ENCODE measurements around the gene DGKB. TPM values are rescaled to one million over a fixed set of nuclear protein-coding genes. Genes with fewer than 3 reads are reported as not detected.

DGKB gene
- total RNA-seq, 1 donor = not detected

GRCh38 chr7:14821757-14822480 lies 80.6 kb downstream of the DGKB start:
- H3K27me3 ChIP-seq (ENCODE audit: insufficient read depth, low read length) = no peaks in the 10 kb centered on the region
- H3K4me3 ChIP-seq (ENCODE audit: low read length) = no peak overlapping the region
- H3K9me3 ChIP-seq (ENCODE audit: low read depth, low read length) = no peaks in the 10 kb centered on the region
- no peaks in the 10 kb centered on the region for H3K4me1 ChIP-seq (ENCODE audit: insufficient read depth, low read length)

GRCh38 chr7:14818871-14819270 lies 83.7 kb downstream of the DGKB start:
- Histone ChIP-seq H3K4me3 (ENCODE audit: low read length) (no peak overlapping the region), H3K9me3 (ENCODE audit: low read depth, low read length) (no peaks in the 10 kb centered on the region), H3K4me1 (ENCODE audit: insufficient read depth, low read length) (no peaks in the 10 kb centered on the region), H3K27me3 (ENCODE audit: insufficient read depth, low read length) (no peaks in the 10 kb centered on the region)

DNA sequence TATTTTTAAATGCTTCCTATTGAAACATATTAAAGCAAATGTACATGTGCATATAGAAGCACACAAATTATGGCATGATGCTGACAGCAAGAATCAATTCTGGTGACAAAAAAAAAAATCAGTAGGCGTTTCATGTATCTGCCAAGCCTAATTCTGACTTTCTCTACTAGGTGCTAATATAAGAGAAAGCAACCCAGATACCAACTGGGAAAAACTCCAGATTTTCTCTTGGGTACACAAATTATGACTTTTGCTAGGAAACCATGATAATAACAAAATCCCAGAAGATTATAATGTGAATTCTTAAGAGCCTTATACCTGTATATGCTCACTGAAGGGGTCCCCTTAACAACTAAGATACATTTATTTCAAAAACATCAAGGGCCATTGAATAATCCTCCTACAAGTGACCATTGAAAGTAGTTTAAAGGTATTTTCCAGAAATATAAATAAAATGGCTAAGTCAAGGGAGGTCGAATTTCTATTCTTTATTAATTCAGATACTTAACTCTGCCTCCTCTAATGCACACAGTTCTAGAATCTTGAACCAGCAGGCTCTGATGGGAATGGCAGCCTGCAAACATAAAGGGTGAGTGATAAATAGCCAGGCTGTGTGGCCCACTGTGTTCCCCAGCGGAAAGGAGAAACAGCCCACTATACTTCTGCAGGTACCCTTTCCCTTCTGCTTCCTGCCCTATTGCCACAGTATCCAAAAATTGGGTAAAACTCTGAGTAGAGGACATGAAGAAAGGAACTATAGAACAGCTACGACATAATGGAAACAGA lies 84.5 kb downstream of the DGKB start:
- no peaks in the 10 kb centered on the region for H3K27me3 ChIP-seq (ENCODE audit: insufficient read depth, low read length)
- H3K9me3 ChIP-seq (ENCODE audit: low read depth, low read length) = no peaks in the 10 kb centered on the region
- no peaks in the 10 kb centered on the region for H3K4me1 ChIP-seq (ENCODE audit: insufficient read depth, low read length)
- no peak overlapping the region for H3K4me3 ChIP-seq (ENCODE audit: low read length)

- Histone ChIP-seq H3K27me3 (ENCODE audit: insufficient read depth, low read length) (no peaks in the 10 kb centered on the region), H3K4me3 (ENCODE audit: low read length) (no peak overlapping the region), H3K9me3 (ENCODE audit: low read depth, low read length) (no peaks in the 10 kb centered on the region), H3K4me1 (ENCODE audit: insufficient read depth, low read length) (no peaks in the 10 kb centered on the region)
Measured at GRCh38 chr7:14807507-14807906, 95.0 kb downstream of the DGKB start.

GRCh38 chr7:14806891-14807290 lies 95.7 kb downstream of the DGKB start:
- H3K4me1 ChIP-seq (ENCODE audit: insufficient read depth, low read length) = no peaks in the 10 kb centered on the region
- no peaks in the 10 kb centered on the region for H3K27me3 ChIP-seq (ENCODE audit: insufficient read depth, low read length)
- no peaks in the 10 kb centered on the region for H3K9me3 ChIP-seq (ENCODE audit: low read depth, low read length)
- H3K4me3 ChIP-seq (ENCODE audit: low read length) = no peak overlapping the region

DNA sequence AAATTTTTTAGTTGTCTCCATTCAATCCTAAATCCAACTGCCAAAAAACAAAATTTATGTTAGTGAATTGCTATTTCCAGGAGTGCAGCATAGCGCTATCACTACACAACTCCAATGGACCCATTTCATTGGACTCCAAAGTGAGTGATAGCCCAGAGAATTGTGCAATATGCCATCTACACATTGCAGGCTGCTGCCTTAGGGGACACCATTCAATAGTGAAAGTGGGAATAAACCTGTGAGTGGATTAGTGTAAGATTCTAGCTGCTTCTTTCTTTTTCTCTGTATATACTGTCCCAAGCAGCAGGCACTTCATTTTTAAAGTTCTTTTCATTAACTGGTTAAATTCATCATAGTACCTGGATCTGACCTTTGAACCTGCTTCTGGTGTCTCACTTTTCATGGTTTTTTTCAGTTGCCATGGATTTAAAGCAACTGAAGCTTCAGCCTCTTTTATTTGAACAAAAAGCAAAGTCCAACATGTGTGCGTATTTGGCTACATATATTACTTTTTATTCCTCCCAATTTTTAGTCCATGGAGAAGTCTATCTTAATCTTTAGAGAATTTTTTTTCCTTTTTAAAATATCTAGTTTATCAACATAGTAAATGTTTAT lies 97.3 kb downstream of the DGKB start:
- H3K4me1 ChIP-seq (ENCODE audit: insufficient read depth, low read length) = no peaks in the 10 kb centered on the region
- H3K4me3 ChIP-seq (ENCODE audit: low read length) = no peak overlapping the region
- H3K9me3 ChIP-seq (ENCODE audit: low read depth, low read length) = no peaks in the 10 kb centered on the region
- H3K27me3 ChIP-seq (ENCODE audit: insufficient read depth, low read length) = no peaks in the 10 kb centered on the region

DNA sequence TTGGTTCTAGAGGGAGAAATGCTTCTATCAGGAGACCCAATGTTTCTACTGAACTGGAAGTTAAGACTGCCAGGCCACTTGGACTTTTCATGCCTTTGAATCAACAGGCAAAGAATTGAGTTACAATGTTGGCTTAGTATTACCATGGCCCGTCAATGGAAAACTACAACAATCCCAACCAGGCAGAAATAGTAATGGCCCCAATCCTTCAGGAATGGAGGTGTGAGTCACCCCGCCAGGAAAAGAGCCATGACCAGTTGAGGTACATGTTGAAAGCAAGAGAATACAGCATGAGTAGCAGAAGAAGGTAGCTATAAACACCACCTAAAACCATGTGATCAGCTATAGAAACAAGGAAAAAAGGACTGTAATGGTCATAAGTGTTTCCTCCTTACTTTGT lies 101.9 kb downstream of the DGKB start:
- H3K4me1 ChIP-seq (ENCODE audit: insufficient read depth, low read length) = no peaks in the 10 kb centered on the region
- no peak overlapping the region for H3K4me3 ChIP-seq (ENCODE audit: low read length)
- no peaks in the 10 kb centered on the region for H3K27me3 ChIP-seq (ENCODE audit: insufficient read depth, low read length)
- H3K9me3 ChIP-seq (ENCODE audit: low read depth, low read length) = no peaks in the 10 kb centered on the region

DNA sequence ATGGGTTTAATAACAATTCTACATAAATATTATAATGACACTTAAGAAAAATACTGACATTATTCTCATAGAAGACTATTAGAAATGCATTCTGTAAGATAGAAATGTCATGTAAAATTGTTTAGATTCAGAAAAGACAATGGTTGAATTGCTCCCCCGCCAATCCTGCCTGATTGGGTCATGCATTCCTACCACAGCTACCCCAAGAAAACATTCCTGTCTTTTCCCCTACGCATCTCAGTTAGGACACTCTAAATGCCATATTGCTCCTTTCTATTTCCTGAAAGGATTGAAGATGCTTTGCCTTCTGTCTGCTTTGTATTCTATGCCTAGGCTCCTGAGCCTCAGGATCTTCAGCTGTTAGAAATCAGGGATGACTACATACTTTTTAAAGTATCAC lies 109.4 kb downstream of the DGKB start:
- H3K4me1 ChIP-seq (ENCODE audit: insufficient read depth, low read length) = no peaks in the 10 kb centered on the region
- no peaks in the 10 kb centered on the region for H3K9me3 ChIP-seq (ENCODE audit: low read depth, low read length)
- H3K4me3 ChIP-seq (ENCODE audit: low read length) = no peak overlapping the region
- no peaks in the 10 kb centered on the region for H3K27me3 ChIP-seq (ENCODE audit: insufficient read depth, low read length)

DNA sequence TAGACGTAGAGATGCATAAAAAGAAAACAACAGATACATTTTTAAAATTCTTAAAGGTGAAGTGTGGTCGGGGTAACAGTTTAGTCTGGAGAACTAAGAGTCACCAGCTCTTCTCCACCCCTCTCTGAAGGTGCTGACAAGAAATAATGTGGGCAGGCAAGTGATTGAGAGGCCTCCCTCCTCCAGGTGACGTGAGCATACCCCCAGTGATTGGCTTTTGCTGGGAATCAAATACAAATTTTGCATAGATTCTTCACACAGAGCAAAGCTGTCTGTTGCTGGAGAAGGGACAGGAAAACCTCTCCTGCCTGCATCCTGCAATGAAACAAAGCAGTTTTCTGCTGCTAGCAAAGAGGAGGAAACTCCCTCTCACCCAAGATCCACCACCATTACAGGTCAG lies 115.0 kb downstream of the DGKB start:
- Histone ChIP-seq H3K4me3 (ENCODE audit: low read length) (no peak overlapping the region), H3K27me3 (ENCODE audit: insufficient read depth, low read length) (no peaks in the 10 kb centered on the region), H3K4me1 (ENCODE audit: insufficient read depth, low read length) (no peaks in the 10 kb centered on the region), H3K9me3 (ENCODE audit: low read depth, low read length) (no peaks in the 10 kb centered on the region)

DNA sequence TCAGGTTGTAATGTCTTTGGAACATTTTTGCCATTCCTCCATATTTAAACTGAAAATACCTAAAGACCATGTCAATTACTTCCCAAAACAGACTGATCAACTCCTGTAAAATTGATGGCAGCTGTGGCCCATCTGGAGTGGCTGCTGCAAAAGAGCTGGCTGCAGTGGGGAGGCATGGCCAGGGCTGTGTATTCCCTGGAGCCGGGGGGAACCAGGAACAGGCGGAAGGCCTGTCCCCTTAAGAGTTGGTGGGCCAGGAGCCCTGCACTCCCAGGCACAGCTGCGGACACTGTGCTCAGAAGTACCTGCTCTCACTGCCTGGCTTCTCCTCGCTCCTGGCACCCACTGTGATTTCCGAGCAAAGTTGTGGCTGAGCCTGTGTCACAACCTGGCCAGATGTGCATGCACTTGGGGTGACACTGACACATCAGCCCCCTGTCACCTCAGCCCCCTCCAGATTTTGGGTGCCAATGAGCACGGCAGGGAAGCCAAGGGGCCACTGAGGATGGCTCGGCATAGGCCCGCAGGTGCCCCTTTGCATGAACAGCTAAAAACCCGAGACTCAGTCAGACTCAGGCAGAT lies 116.1 kb downstream of the DGKB start:
- H3K27me3 ChIP-seq (ENCODE audit: insufficient read depth, low read length) = no peaks in the 10 kb centered on the region
- no peak overlapping the region for H3K4me3 ChIP-seq (ENCODE audit: low read length)
- H3K9me3 ChIP-seq (ENCODE audit: low read depth, low read length) = no peaks in the 10 kb centered on the region
- no peaks in the 10 kb centered on the region for H3K4me1 ChIP-seq (ENCODE audit: insufficient read depth, low read length)

DNA sequence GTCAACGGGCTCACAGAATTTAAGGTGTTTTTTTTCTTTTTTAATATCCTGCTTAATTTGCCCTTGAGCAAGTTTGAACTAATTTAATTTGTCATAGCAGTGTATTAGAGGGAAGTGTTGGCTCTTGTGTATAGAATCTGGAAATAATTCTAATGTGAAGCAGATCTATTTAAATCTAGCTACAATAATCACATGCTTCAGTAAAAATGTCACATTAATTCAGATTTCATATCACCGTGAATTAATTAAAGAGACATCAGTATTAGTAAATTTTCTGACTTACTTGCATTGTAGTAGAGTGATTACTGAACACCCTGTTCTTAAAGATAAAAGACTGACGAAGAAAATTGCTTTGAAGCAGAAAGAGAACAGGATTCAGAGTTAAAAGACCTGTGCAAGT lies 124.7 kb downstream of the DGKB start:
- Histone ChIP-seq H3K9me3 (ENCODE audit: low read depth, low read length) (no peaks in the 10 kb centered on the region), H3K4me3 (ENCODE audit: low read length) (no peak overlapping the region), H3K4me1 (ENCODE audit: insufficient read depth, low read length) (no peaks in the 10 kb centered on the region), H3K27me3 (ENCODE audit: insufficient read depth, low read length) (no peaks in the 10 kb centered on the region)

DNA sequence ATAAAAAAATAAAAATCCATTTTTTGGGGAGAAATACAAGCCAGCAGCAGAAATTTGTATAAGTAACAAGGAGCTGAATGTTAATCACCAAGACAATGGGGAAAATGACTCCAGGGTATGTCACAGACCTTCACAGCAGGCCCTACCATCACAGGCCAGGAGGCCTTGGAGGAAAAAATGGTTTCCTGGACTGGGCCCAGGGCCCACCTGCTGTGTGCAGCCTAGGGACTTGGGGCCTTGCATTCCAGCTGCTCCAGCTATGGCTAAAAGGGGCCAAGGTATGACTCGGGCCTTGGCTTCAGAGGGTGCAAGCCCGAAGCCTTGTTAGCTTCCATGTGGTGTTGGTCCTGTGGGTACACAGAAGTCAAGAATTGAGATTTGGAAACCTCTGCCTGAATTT lies 126.3 kb downstream of the DGKB start:
- Histone ChIP-seq H3K4me3 (ENCODE audit: low read length) (no peak overlapping the region), H3K27me3 (ENCODE audit: insufficient read depth, low read length) (no peaks in the 10 kb centered on the region), H3K4me1 (ENCODE audit: insufficient read depth, low read length) (no peaks in the 10 kb centered on the region), H3K9me3 (ENCODE audit: low read depth, low read length) (no peaks in the 10 kb centered on the region)

- Histone ChIP-seq H3K4me1 (ENCODE audit: insufficient read depth, low read length) (no peaks in the 10 kb centered on the region), H3K4me3 (ENCODE audit: low read length) (no peak overlapping the region), H3K27me3 (ENCODE audit: insufficient read depth, low read length) (no peaks in the 10 kb centered on the region), H3K9me3 (ENCODE audit: low read depth, low read length) (no peaks in the 10 kb centered on the region)
Measured at GRCh38 chr7:14773729-14774271, 128.8 kb downstream of the DGKB start.

GRCh38 chr7:14770614-14771013 lies 131.9 kb downstream of the DGKB start:
- H3K4me3 ChIP-seq (ENCODE audit: low read length) = no peak overlapping the region
- no peaks in the 10 kb centered on the region for H3K27me3 ChIP-seq (ENCODE audit: insufficient read depth, low read length)
- no peaks in the 10 kb centered on the region for H3K9me3 ChIP-seq (ENCODE audit: low read depth, low read length)
- no peaks in the 10 kb centered on the region for H3K4me1 ChIP-seq (ENCODE audit: insufficient read depth, low read length)

GRCh38 chr7:14769261-14769660 lies 133.3 kb downstream of the DGKB start:
- H3K9me3 ChIP-seq (ENCODE audit: low read depth, low read length) = no peaks in the 10 kb centered on the region
- H3K4me1 ChIP-seq (ENCODE audit: insufficient read depth, low read length) = no peaks in the 10 kb centered on the region
- no peaks in the 10 kb centered on the region for H3K27me3 ChIP-seq (ENCODE audit: insufficient read depth, low read length)
- no peak overlapping the region for H3K4me3 ChIP-seq (ENCODE audit: low read length)
